Stimulated activated CD4-positive, alpha-beta T cell treated with anti-CD3 and anti-CD28 coated beads, Interleukin-1b, Interleukin-23, amount 100 ng/mL, for 4 hours (primary cell): ENCODE measurements around the gene TRIL.

Experiments used
- DNase-seq, 2 donors: peaks; one replicate each; pipeline ENCODE4 v3.0.0-alpha.2; 2020; ENCODE audit warnings: low read depth in 2 of 2

Gene TRIL

GRCh38 chr7:28958235-28958979, at the start of gene TRIL:
Gene TRIL (minus strand): TSS chr7:28958330. CDS start chr7:28958046, 284 bp downstream.
- no peak for DNase-seq

GRCh38 chr7:29007127-29007526, 49.0 kb upstream of the TRIL start:
- no peak for DNase-seq

GRCh38 chr7:29005829-29006228, 47.7 kb upstream of the TRIL start:
- DNase-seq, result no peak

- no peak for DNase-seq
Measured at GRCh38 chr7:29005406-29005805, 47.3 kb upstream of the TRIL start.

GRCh38 chr7:29003703-29004102, 45.6 kb upstream of the TRIL start:
- no peak for DNase-seq

- DNase-seq, result no peak
Measured at GRCh38 chr7:29000717-29001076, 42.6 kb upstream of the TRIL start.

GRCh38 chr7:28999895-29000716, 42.0 kb upstream of the TRIL start:
- DNase-seq, result no peak

GRCh38 chr7:28999427-28999826, 41.3 kb upstream of the TRIL start:
- no peak for DNase-seq

GRCh38 chr7:28998105-28998504, 40.0 kb upstream of the TRIL start:
- no peak for DNase-seq

GRCh38 chr7:28996836-28997235, 38.7 kb upstream of the TRIL start:
- no peak for DNase-seq

- DNase-seq, result no peak
Measured at GRCh38 chr7:28993371-28993770, 35.2 kb upstream of the TRIL start.

GRCh38 chr7:28992798-28993197, 34.7 kb upstream of the TRIL start:
- DNase-seq, result no peak

- DNase-seq, result no peak
Measured at GRCh38 chr7:28990200-28990960, 32.2 kb upstream of the TRIL start.

- no peak for DNase-seq
Measured at GRCh38 chr7:28989211-28989980, 31.3 kb upstream of the TRIL start.

GRCh38 chr7:28988810-28989209, 30.7 kb upstream of the TRIL start:
- no peak for DNase-seq

GRCh38 chr7:28988091-28988490, 30.0 kb upstream of the TRIL start:
- no peak for DNase-seq

- no peak for DNase-seq
Measured at GRCh38 chr7:28986765-28987110, 28.6 kb upstream of the TRIL start.

- DNase-seq, result no peak
Measured at GRCh38 chr7:28986028-28986764, 28.1 kb upstream of the TRIL start.

- no peak for DNase-seq
Measured at GRCh38 chr7:28984631-28985030, 26.5 kb upstream of the TRIL start.

- DNase-seq, result no peak
Measured at GRCh38 chr7:28984217-28984616, 26.1 kb upstream of the TRIL start.
